DMS153 (cell line): ENCODE measurements around the gene SLC7A1.
"Not testable (repeated sequence)": the region's sequence is repeated elsewhere in the genome, so short reads cannot be mapped to it uniquely, and the experiment has no call there.

ENCODE experiments used
- DNase-seq: peaks from one replicate; lab custom pipeline; 2025; lab: John Stamatoyannopoulos, UW

Gene SLC7A1

DNA sequence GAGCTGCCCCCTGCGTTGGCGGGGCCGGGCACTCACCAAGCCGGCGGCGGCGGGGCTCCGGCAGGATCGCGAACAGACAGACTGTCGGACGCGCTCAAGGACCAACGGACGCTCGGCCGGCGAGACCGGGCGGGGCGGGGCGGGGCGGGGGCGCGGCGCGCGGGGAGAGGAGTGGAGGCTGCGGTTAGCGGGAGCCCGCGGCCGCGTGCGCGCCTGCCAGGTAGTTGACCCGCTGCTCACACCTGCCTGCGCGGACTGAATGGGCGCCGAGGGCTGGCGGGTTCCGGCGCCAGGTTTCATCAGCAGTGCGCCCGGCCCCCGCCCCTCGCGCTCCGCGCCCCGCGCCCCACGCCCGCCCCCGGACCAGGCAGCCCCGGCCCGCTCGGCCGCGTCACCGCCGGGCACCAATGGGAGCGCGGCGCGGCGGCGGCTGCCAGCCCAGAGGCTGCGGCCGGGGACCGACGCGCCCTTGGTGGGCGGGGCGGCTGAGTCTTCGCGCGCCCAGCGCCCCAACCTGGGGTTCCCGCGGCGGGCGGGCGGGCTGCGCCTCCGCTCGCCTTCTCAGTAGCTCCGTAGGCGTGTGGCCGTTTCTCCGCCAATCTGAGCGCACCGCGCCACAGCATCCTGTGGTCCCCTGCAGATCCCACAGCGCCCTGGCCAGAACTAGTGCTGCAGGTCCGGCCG lies at the start of gene SLC7A1:
Gene SLC7A1 (minus strand): TSS at position 309 of the 684 bp plus-strand sequence. CDS start 59,500 bp downstream, outside the sequence.
- DNase-seq: peak; percentile 88

- DNase-seq: no peak
These were observed 45.2 kb upstream of the SLC7A1 start for GRCh38 chr13:29640665-29641064.

GRCh38 chr13:29636831-29637230 lies 41.3 kb upstream of the SLC7A1 start:
- DNase-seq: not testable (repeated sequence)

GRCh38 chr13:29624997-29625396 lies 29.5 kb upstream of the SLC7A1 start:
- DNase-seq: no peak

DNA sequence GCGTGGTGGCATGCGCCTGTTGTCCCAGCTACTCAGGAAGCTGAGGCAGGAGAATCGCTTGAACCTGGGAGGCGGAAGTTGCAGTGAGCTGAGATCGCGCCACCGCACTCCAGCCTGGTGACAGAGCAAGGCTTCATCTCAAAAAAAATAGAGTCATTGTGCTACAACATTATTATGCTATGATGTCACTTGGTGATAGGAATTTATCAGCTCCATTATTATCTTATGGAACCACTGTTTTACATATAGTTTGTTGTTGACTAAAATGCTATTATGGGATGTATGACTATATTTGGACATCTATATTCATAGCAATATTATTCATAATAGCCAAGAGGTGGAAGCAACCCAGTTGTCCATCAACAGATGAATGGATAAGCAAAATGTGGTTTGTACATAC lies 26.4 kb upstream of the SLC7A1 start:
- no peak for DNase-seq

DNA sequence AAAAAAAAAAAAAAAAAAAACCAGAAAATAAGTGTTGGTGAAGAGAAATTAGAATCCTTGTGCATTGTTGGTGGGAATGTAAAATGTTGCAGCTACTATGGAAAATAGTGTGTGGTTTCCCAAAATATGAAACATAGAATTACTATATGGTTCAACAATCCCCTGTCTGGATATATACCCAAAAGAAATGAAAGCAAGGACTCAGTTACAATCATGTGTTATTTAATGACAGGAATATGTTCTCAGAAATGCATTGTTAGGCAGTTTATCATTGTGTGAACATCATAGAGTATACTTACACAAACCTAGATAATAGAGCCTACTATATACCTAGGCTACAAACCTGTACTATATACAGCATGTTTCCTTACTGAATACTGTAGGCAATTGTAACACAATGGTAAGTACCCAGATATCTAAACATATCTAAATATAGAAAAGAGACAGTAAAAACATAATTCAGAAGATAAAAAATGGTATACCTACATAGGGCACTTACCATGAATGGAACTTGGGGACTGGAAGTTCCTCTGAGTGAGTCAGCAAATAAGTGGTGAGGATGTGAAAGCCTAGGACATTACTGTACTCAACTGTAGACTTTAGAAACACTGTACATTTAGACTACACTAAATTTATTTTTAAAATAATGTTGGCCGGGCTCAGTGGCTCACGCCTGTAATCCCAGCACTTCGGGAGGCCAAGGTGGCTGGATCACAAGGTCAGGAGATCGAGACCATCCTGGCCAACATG lies 25.7 kb upstream of the SLC7A1 start:
- DNase-seq: no peak

GRCh38 chr13:29619995-29620394 lies 24.5 kb upstream of the SLC7A1 start:
- DNase-seq: no peak

- DNase-seq: no peak
These were observed 17.6 kb upstream of the SLC7A1 start for GRCh38 chr13:29613101-29613500.

DNA sequence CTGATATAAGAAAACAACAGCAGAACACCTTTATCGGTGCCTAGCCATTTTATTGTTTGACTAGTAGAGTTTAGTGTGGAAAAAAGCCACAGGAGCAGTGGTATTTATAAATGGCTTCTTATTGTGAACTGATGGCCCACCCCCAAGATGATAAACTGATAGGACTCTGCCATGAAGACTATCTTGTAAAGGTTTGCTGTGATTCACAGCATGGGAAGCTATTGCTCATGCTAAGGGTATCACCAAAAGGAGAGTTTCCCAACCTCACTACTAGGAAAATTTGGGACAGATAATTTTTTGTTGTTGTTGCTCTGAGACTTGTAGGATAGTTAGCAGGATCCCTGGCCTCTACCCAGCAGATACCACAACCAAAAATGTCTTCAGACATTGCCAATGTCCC lies 12.0 kb upstream of the SLC7A1 start:
- no peak for DNase-seq

DNA sequence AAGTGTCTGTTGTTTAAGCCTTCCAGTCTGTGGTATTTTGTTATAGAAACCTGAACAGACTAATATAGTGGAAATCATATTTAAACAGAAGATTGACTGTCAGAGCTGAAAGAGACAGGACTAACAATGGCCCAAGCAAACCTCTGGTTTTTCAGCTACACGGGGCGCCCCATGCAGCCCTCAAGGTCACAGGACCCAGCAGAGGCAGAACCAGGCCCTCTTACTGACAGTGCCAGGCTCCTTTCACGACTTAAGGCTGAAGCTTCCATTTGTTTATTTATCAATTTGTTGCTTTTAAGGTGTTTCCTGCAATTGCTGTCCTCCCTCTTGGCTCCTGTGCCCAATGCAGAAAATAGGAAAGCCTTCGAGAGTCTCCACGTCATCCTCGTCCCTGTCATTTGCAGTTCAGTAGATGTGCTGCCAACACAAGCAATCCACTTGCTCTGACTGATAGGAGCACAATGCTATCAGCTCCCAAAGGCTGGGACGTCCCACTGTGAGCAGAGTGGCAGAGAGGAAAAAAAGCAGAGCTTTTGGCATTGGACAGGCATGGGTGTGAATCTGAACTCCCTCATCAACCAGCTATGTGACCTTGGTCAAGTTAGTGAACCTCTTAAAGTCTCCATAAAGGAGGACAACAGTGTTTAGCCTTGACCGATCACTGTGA lies 10.5 kb upstream of the SLC7A1 start:
- DNase-seq: no peak

DNA sequence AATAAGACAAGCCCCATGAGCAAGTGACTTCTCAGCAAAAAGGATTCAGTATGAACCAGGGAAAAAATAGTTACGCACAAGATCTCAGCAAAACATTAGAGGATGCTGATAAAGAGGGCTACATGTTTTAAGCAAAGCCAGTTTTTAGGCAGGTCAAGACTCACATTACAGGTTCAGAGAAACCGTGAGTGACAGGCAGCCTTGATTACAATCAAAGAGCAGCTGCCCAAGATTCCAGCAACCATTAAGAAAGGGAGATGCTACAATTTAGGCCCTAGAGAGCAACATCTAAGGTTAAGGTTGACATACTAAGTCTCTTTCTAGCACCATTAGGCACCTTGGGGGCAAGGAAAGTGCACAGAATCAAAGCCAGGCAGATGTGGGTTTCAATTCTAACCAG lies 2.8 kb upstream of the SLC7A1 start:
- DNase-seq: no peak

DNA sequence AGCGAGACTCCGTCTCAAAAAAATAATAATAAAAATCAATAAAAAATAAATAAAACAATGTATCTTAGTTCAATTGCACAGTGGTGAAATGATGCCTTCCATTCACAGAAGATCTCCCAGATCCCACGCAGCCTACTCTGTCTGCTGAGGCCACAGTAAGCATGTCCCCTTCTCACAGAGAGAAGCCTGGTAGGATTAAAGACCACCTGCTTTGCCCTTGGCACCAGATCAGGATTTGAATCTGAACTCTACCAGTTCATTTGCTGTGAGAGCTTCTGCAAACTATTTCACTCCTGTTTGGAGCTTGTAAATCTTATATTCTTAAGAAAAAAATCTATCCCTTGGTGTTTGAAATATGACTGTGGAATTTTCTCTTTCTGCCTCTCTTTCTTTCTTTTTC lies 2.2 kb upstream of the SLC7A1 start:
- no peak for DNase-seq

GRCh38 chr13:29597246-29597645 lies 1.8 kb upstream of the SLC7A1 start:
- DNase-seq: no peak

DNA sequence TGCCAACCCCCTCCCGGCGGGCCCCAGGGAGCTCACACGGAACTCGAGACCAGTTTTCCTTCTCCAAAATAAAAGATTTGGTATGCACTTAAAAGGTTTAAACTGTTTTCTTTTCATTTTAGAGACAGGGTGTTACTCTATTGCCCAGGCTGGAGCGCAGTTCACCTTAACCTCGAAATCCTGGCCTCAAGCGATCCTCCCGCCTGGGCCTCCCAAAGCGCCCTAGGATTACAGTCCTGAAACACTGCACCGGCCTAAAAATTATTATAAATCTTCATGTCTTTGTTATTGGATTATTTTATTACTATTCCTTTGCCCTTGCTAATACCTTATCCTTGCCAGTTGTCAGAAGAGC lies 553 bp upstream of the SLC7A1 start:
- DNase-seq: no peak

- no peak for DNase-seq
These were observed 643 bp downstream of the SLC7A1 start for GRCh38 chr13:29594710-29595379.

DNA sequence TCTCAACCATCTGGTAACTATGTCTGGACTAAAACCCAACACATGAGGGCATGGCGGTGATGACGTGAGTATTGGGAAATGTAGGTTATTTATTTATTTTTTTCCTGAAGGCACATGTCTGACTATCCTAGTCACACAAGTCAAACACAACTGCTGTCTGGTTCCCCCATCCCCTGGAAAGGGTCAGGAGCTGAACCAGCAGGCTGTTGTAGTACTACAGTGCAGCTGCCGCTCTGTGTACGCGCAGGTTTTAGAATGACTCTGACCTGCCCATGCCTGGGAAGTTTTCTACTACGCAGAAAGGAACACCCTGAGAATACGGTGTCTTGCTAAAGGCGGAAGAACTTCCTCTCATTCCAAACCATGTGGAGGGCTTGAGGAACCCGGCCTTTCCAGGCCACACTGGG lies 1.2 kb downstream of the SLC7A1 start:
- peak; percentile 35 for DNase-seq

DNA sequence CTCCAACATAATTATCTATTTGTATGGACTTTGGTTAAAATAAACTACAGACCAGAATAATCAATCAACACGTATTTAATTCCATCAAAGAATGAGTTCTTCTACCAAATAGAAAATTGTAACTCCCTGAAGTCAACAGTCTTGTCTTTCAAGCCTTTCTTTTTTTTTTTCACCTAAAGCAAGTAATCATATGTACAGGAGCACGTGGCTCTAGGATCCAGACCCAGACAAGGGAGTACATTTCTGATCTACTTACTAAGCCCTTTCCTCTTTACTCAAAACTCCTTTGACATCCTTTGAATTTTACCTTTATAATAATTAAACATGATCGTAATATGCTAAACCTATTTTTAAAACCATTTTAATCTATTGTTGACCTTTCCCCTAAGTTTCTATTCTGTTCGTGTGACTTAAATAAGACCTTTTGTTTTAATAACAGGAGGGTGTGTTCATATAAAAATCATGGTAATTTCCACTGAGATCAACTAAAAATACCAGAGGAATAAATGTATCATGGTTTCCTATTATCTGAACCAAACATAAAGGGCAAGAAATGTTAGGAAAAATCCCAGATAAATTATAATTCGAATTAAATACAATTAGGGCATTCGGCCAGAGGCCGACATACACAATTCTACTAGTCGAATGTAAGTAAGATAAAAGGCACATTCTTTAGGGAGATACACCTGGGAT lies 1.7 kb downstream of the SLC7A1 start:
- DNase-seq: no peak

DNA sequence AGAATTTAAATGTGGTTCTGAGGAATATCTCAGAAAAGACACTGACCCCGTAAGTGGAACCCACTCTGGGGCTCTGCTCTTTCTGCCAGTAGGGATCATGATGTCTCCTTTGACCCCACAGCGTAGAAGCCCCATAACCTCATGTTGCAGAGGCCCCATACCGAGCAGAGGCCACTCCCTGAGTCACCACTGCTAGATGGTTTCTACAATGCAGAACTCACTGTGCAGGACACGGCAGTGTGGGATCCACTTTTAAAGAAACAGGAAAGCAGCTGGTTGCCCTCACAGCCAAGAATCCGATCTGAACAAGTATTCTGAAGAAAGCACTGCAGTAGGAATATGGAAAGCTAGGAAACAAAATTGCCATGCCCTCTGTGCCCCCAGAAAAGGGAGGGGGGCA lies 4.2 kb downstream of the SLC7A1 start:
- no peak for DNase-seq

- DNase-seq: no peak
These were observed 5.5 kb downstream of the SLC7A1 start for GRCh38 chr13:29589967-29590366.

GRCh38 chr13:29589234-29589633 lies 6.3 kb downstream of the SLC7A1 start:
- no peak for DNase-seq

DNA sequence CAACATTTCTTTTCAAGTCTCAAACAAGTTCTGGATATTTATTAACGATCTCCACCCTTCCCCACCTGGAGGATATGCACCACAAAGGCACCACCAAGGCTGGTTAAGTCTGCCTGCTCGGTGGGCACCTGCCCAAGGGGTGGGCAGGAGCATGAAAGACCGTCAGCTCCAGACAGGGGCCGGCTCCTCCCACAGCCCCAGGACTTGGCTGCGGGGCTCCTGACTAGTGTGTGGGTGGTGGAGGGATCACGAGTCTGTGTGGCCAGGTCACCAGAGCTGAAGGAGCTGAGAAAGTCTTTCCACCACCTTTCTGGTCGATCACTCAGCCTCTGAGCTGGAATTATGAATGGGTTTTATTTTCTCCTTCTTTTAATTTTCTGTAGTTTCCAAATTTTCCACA lies 7.8 kb downstream of the SLC7A1 start:
- no peak for DNase-seq
